ENCODE measurements around the gene ARL6IP5.

ARL6IP5 gene

DNA sequence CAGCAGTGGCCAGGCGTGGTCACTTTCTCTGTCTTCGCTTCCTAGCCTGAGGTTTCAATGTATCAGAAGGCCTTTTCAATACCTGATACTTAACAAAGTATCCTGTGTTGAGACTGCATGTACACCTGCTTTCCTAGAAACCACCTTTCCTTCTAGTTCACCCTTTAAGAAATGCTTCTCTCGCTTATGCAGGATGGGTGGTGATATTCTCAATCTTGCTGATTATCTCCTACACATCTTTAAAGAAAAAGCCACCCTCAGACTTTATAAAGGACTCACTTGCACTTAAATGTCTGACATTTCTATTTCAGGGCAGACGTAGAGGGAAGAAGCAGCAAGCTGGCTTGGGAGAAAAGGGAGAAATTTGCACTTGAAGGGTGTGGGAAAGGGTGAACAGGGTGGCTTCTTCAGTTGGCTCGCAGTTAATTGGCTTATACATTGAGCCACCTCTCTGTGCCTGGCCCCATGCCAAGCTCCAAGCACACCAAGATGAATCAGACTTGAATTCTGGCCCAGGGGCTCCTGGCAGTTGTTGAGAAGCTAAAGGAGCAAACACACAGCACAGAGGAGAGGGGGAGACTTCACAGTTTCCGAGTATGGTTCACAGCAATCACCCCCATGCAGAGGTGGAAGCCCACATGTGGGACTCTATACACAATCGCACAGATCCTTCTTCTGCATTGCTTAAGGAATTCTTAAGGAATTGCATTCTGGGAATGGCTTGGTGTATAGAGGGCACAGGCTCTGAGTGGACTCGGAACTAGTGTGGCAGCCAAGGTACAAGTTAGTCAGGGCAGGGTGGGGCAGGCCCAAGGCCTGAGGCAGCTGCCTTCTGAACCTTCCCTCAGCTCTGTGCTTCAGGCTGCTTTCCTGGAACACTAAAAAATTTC, 1.3 kb downstream of the ARL6IP5 start:
- DNase-seq (ENCODE audit: low read depth, low spot score) = peak; percentile 27

GRCh38 chr3:69087030-69087791, 2.5 kb downstream of the ARL6IP5 start:
- DNase-seq (ENCODE audit: low read depth, low spot score) = no peak

DNA sequence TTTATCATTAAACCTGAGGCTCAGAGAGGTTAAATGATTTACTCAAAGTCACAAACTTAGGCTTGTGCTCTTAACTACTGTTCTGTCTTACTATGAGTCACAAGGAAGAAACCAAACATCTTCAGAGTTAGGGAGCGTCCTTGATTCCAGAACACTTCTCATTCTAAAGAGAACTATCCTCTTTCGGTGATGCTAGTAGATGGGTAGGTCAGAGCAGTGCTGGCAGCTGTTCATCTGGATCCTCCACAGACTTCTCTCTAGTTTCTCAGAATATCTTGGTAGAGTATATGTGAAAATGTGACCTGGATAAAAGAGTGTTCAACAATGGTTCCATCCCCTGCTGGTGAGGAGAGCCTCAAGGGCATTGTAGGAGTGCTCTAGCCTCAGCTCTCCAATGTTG, 3.3 kb downstream of the ARL6IP5 start:
- DNase-seq (ENCODE audit: low read depth, low spot score) = peak; percentile 11

GRCh38 chr3:69090021-69090420, 5.3 kb downstream of the ARL6IP5 start:
- DNase-seq (ENCODE audit: low read depth, low spot score) = no peak

DNA sequence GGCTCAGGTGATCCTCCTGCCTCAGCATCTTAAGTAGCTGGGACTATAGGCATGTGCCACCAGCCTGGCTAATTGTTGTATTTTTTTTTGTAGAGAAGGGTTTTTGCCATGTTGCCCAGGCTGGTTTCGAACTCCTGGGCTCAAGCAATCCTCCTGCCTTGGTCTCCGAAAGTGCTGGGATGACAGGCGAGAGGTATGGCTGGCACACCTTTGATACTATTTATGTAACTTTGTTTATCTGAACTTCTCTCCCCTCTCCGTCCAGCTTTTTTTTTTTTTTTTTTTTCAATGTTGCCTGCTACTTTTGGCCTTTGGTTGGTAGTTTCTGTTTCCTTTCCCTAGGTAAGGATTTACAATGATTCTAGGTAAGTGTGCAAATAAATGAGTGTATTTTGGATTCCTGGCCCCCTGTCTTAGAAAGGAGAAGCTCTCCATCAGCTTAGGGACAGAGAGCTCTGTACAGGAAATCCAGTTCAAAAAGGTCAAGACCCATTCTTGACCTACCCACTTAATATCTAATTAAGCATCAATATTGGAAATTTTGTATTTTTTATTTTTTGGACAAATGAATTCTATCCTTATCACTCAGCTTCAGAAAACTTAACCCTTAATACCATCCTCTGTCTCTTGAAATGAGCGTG, 6.8 kb downstream of the ARL6IP5 start:
- DNase-seq (ENCODE audit: low read depth, low spot score) = no peak

DNA sequence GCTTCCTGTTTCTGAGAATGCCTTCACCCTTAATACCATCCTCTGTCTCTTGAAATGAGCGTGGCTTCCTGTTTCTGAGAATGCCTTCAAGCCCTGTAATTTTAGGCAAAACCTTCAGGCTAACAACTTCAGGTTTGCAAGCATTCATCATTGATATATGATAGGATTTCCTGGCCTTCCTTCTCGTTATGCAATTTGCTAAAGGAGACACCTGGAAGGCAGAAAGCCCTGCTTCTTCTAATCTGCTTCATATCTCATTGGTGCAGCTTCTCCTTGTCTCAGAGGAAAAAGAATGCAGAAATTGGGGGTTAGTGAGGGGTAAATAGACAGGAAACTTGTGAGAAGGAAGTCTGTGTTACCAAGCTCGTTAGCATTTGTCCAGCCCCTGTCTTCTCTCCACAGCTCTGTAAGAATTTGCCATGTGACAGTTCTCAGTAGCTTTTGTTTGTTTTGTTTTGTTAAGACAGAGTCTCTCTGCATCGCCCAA, 7.3 kb downstream of the ARL6IP5 start:
- peak; percentile 13 for DNase-seq (ENCODE audit: low read depth, low spot score)

DNA sequence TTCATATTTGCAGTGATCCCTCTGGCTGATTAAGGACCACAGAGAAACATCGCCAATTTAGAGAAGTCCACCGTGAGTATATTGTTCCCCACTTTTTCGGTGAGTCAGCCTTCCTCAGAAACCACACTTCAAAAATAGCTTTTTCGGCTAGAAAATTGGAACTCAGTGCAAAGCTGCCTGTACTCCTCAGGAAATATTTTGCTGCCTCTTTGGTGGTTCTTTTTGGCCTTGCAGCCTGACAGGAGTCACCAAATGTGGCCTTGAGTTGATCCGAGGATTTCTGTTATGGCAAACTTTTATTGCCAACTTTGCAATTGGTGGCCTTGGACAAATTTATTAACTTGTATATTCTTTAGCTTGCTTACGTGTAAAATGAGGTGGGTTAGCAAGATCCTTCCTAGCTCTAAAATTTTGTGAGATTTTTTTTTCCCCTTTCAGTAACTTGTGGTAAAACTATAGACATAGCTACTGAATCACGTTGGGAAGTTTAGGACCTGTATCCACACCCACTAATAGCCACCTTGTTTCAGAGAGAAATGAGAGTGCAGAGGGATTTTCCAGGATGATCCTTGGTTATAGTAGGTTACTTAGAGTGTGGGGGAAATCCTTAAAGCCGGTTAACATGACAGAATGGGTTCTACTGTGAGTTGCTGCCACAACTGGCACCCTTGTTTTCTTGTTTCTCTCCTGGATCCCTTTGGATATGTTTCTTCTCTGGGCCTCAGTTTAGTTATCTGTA, 9.9 kb downstream of the ARL6IP5 start:
- no peak for DNase-seq (ENCODE audit: low read depth, low spot score)

DNA sequence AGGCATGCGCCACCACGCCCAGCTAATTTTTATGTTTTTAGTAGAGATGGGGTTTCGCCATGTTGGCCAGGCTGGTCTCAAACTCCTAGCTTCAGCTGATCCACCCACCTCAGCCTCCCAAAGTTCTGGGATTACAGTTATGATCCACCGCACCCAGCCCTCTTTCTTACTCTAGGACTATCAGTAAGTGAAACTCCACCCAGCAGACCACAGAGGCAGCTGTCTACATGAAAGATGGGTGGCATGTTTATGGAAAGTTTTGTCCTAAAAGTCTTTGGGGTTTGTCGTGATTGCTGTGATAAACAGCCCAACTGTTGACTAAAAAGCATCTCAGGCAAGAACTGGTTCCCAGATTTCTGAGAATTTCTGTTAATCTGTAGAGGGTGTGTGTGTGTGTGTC, 10.9 kb downstream of the ARL6IP5 start:
- no peak for DNase-seq (ENCODE audit: low read depth, low spot score)

GRCh38 chr3:69096299-69096698, 11.6 kb downstream of the ARL6IP5 start:
- no peak for DNase-seq (ENCODE audit: low read depth, low spot score)

DNA sequence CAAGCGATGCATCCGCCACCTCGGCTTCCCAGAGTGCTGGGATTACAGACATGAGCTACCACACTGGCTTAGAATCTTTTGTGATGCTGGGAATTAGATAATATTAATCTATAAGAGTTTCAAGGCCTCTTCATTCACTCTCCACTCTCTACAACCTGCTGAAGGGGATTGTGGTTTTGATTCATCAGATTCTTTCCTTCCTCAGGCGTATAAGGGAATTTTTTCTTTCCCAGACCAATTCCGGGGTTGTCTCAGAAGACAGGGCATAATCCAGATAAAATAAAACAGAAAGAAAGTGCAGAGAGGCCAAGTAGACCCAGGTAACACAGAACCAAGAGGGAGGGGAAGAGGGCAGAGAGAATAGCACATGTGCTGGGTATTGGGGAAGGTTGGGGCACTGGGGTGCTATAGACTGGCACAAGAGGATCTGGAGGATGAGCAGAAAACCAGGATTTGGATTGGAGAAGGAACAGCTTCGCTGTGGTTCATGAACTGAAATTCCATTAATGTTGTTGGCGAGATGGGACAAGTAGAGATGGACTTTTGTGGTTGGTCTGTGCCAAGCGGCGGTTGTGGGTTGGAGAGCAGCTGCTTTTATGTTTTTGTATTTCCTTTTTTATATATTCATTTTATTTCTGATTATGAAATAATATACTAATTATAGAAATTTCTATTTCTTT, 12.8 kb downstream of the ARL6IP5 start:
- no peak for DNase-seq (ENCODE audit: low read depth, low spot score)

GRCh38 chr3:69099576-69099975, 14.8 kb downstream of the ARL6IP5 start:
- DNase-seq (ENCODE audit: low read depth, low spot score) = no peak

GRCh38 chr3:69102384-69102783, 17.6 kb downstream of the ARL6IP5 start:
- no peak for DNase-seq (ENCODE audit: low read depth, low spot score)

GRCh38 chr3:69103123-69103522, 18.4 kb downstream of the ARL6IP5 start:
- DNase-seq (ENCODE audit: low read depth, low spot score) = no peak

- no peak for DNase-seq (ENCODE audit: low read depth, low spot score)
These were observed 19.8 kb downstream of the ARL6IP5 start for GRCh38 chr3:69104586-69104985.

DNA sequence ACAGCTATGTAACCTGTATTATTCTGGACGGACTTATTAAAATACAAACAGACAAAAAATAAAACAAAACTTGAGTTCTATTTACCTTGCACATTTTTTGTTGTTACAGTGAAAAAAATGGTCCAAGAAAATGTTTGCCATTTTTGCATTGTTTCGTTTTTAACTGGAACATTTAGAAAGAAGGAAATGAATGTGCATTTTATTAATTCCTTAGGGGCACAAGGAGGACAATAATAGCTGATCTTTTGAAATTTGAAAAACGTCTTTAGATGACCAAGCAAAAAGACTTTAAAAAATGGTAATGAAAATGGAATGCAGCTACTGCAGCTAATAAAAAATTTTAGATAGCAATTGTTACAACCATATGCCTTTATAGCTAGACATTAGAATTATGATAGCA, 20.6 kb downstream of the ARL6IP5 start:
- no peak for DNase-seq (ENCODE audit: low read depth, low spot score)

DNA sequence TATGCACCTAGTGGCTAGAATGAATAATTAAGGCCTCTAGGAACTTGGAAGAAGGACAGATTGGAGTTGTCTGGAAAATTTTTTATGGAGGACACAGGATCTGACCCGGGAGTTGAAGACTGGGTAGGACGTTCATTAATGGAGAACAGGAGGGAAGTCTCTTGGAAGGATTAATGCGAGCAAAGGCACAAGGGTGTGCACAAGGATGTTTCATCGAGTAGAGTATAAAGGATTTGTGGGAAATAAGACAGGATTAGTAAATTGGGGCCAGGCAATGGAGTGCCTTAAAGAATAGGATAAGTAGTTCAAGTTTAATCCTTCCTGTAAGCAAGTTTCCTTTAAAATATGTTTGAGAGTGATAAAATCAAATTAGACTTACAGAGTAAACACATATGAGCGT, 23.1 kb downstream of the ARL6IP5 start:
- DNase-seq (ENCODE audit: low read depth, low spot score) = no peak

- no peak for DNase-seq (ENCODE audit: low read depth, low spot score)
These were observed 24.1 kb downstream of the ARL6IP5 start for GRCh38 chr3:69108811-69109210.

DNA sequence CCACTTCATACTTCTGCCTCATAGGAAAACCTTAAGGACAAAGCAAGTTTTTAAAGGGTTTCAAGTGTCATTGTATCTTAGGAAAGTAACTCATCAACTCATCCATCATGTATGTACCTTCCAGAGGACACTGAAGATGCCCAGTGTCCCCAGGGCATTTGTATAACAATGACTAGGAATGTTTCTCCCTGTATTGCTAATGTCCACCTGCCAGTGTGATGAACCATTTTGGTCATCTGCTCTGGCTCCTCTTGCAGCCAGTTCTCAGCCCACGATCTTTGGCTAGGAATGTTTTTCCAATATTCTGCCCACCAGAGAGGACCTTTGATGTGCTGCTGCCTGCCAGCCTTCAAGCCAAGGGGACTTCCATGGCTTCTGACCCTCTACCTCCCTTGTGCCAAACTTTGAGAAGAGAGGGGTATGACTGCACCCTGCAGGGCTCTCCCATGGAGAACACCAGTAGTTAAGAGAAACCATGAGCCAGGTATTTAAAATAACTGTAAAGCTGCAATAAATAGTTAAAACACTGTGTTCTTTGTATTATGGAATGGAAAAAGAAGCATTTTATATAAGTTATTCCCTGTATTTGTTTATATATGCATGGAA, 26.3 kb downstream of the ARL6IP5 start:
- DNase-seq (ENCODE audit: low read depth, low spot score) = peak; percentile 68

GRCh38 chr3:69113536-69113935, 28.8 kb downstream of the ARL6IP5 start:
- DNase-seq (ENCODE audit: low read depth, low spot score) = no peak

DNA sequence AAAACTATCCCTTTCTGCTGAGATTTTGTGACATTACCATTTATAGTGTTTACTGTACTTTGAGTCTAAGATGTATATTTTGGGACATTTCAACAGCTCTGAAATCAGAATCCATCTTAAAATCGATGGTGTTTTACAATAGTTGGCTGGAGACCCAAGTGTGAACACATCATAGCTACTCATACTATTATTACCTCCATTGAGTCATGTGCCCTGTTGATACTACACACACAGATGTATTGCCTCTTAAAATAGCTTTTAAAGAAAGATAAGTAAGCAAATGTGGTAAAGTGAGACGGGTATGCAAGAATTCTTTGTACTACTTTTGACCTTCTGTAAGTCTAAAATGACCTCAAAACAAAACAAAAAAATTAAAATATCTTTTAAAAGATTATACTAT, 31.0 kb downstream of the ARL6IP5 start:
- DNase-seq (ENCODE audit: low read depth, low spot score) = no peak

GRCh38 chr3:69116162-69116561, 31.4 kb downstream of the ARL6IP5 start:
- DNase-seq (ENCODE audit: low read depth, low spot score) = no peak

All from ELF-1 (cell line).